HEK293 (cell line): ENCODE measurements around the gene STPG3.

Experiments
- BCL11A ChIP-seq: fragments of 450-650 bp; formaldehyde crosslinking; IDR thresholded peaks from 2 replicates; pipeline ENCODE4 v1.5.1; 2016; ENCODE audit warnings: low read depth, missing biosample characterization, missing genetic modification characterization
- GLIS2 ChIP-seq: fragments of 450-650 bp; formaldehyde crosslinking; IDR thresholded peaks from 2 replicates; pipeline ENCODE4 v1.5.1; 2016; ENCODE audit warnings: missing biosample characterization, missing genetic modification characterization
- HOXC10 ChIP-seq: sonication (generic); formaldehyde crosslinking; IDR thresholded peaks from 2 replicates; pipeline ENCODE4 v1.8.1; 2023; ENCODE audit warnings: mild to moderate bottlenecking, missing genetic modification reagents
- KLF7 ChIP-seq: fragments of 450-650 bp; formaldehyde crosslinking; IDR thresholded peaks from 2 replicates; pipeline ENCODE4 v1.5.1; 2016; ENCODE audit warnings: missing biosample characterization, missing genetic modification characterization, borderline replicate concordance
- KLF9 ChIP-seq: fragments of 450-650 bp; formaldehyde crosslinking; IDR thresholded peaks from 2 replicates; pipeline ENCODE4 v1.5.1; 2016; ENCODE audit warnings: missing biosample characterization, missing genetic modification characterization, low read depth
- MZF1 ChIP-seq: fragments of 450-650 bp; formaldehyde crosslinking; IDR thresholded peaks from 2 replicates; pipeline ENCODE4 v1.5.1; 2017; ENCODE audit warnings: missing biosample characterization, missing genetic modification characterization, borderline replicate concordance
- PATZ1 ChIP-seq: fragments of 450-650 bp; formaldehyde crosslinking; IDR thresholded peaks from 2 replicates; pipeline ENCODE4 v1.5.1; 2016; ENCODE audit warnings: missing biosample characterization, missing genetic modification characterization
- PRDM10 ChIP-seq: fragments of 450-650 bp; formaldehyde crosslinking; IDR thresholded peaks from 2 replicates; pipeline ENCODE4 v1.5.1; 2016; ENCODE audit warnings: missing biosample characterization, missing genetic modification characterization
- SP7 ChIP-seq: fragments of 450-650 bp; formaldehyde crosslinking; IDR thresholded peaks from 2 replicates; pipeline ENCODE4 v1.5.1; 2016; ENCODE audit warnings: missing biosample characterization, missing genetic modification characterization
- ZBTB11 ChIP-seq: fragments of 450-650 bp; formaldehyde crosslinking; conservative IDR thresholded peaks from 2 replicates; pipeline ENCODE4 v1.5.1; 2016; ENCODE audit warnings: low read depth, missing biosample characterization, missing genetic modification characterization
- ZBTB17 ChIP-seq: fragments of 450-650 bp; formaldehyde crosslinking; IDR thresholded peaks from 2 replicates; pipeline ENCODE4 v1.5.1; 2016; ENCODE audit warnings: missing biosample characterization, missing genetic modification characterization
- ZBTB44 ChIP-seq: fragments of 450-650 bp; IDR thresholded peaks from 2 replicates; pipeline ENCODE4 v1.5.1; 2018; ENCODE audit warnings: missing biosample characterization, mild to moderate bottlenecking, missing genetic modification characterization
- ZBTB48 ChIP-seq: fragments of 450-650 bp; formaldehyde crosslinking; IDR thresholded peaks from 2 replicates; pipeline ENCODE4 v1.5.1; 2016; ENCODE audit warnings: missing biosample characterization, missing genetic modification characterization
- ZBTB6 ChIP-seq: fragments of 450-650 bp; formaldehyde crosslinking; IDR thresholded peaks from 2 replicates; pipeline ENCODE4 v1.5.1; 2017; ENCODE audit warnings: missing biosample characterization, missing genetic modification characterization
- ZFP69B ChIP-seq: fragments of 450-650 bp; formaldehyde crosslinking; IDR thresholded peaks from 2 replicates; pipeline ENCODE4 v1.5.1; 2016; ENCODE audit warnings: missing biosample characterization, missing genetic modification characterization
- ZNF138 ChIP-seq: fragments of 450-650 bp; formaldehyde crosslinking; IDR thresholded peaks from 2 replicates; pipeline ENCODE4 v1.5.1; 2016; ENCODE audit warnings: missing biosample characterization, missing genetic modification characterization, borderline replicate concordance
- ZNF221 ChIP-seq: fragments of 450-650 bp; formaldehyde crosslinking; IDR thresholded peaks from 2 replicates; pipeline ENCODE4 v1.5.1; 2017; ENCODE audit warnings: missing biosample characterization, missing genetic modification characterization, borderline replicate concordance
- ZNF501 ChIP-seq: fragments of 450-650 bp; formaldehyde crosslinking; IDR thresholded peaks from 2 replicates; pipeline ENCODE4 v1.5.1; 2016; ENCODE audit warnings: missing biosample characterization, missing genetic modification characterization
- ZNF549 ChIP-seq: fragments of 450-650 bp; IDR thresholded peaks from 2 replicates; pipeline ENCODE4 v1.5.1; 2018; ENCODE audit warnings: missing biosample characterization, missing genetic modification characterization, mild to moderate bottlenecking, inconsistent platforms, moderate library complexity
- ZNF560 ChIP-seq: fragments of 450-650 bp; formaldehyde crosslinking; IDR thresholded peaks from 2 replicates; pipeline ENCODE4 v1.5.1; 2017; ENCODE audit warnings: missing biosample characterization, missing genetic modification characterization, borderline replicate concordance
- ZNF571 ChIP-seq: fragments of 450-650 bp; formaldehyde crosslinking; IDR thresholded peaks from 2 replicates; pipeline ENCODE4 v1.5.0; 2017; ENCODE audit warnings: missing biosample characterization, missing genetic modification characterization
- ZNF600 ChIP-seq: fragments of 450-650 bp; formaldehyde crosslinking; IDR thresholded peaks from 2 replicates; pipeline ENCODE4 v1.5.1; 2016; ENCODE audit warnings: missing biosample characterization, missing genetic modification characterization
- ZNF610 ChIP-seq: fragments of 450-650 bp; formaldehyde crosslinking; IDR thresholded peaks from 2 replicates; pipeline ENCODE4 v1.5.1; 2016; ENCODE audit warnings: missing biosample characterization, missing genetic modification characterization, borderline replicate concordance
- ZNF654 ChIP-seq: fragments of 450-650 bp; formaldehyde crosslinking; IDR thresholded peaks from 2 replicates; pipeline ENCODE4 v1.5.1; 2016; ENCODE audit warnings: low read depth, missing biosample characterization, missing genetic modification characterization
- ZNF768 ChIP-seq: fragments of 450-650 bp; formaldehyde crosslinking; IDR thresholded peaks from 2 replicates; pipeline ENCODE4 v1.5.1; 2018; ENCODE audit warnings: missing biosample characterization, mild to moderate bottlenecking, missing genetic modification characterization
- ZNF777 ChIP-seq: fragments of 450-650 bp; formaldehyde crosslinking; IDR thresholded peaks from 2 replicates; pipeline ENCODE4 v1.5.1; 2017; ENCODE audit warnings: missing biosample characterization, missing genetic modification characterization, borderline replicate concordance
- ZNF843 ChIP-seq: fragments of 450-650 bp; formaldehyde crosslinking; IDR thresholded peaks from 2 replicates; pipeline ENCODE4 v1.5.1; 2016; ENCODE audit warnings: missing biosample characterization, missing genetic modification characterization
- ZSCAN30 ChIP-seq: fragments of 450-650 bp; IDR thresholded peaks from 2 replicates; pipeline ENCODE4 v1.5.1; 2018; ENCODE audit warnings: missing biosample characterization, mild to moderate bottlenecking, missing genetic modification characterization, moderate library complexity

The STPG3 gene

GRCh38 chr9:137254624-137255447 is 3.8 kb downstream of the STPG3 start, which contains the start of gene NELFB (continued):
- TF ChIP-seq PATZ1 (tag by site-specific recombination) (peak; percentile 75), HOXC10 (CRISPR knock-in tag) (no peak), ZBTB11 (tag by site-specific recombination) (peak; percentile 95), ZBTB17 (tag by site-specific recombination) (no peak), ZNF768 (tag by site-specific recombination) (no peak), ZNF560 (tag by site-specific recombination) (no peak), ZNF610 (tag by site-specific recombination) (no peak), ZNF843 (tag by site-specific recombination) (no peak), ZSCAN30 (tag by site-specific recombination) (peak; percentile 55; the same call in 1 of the 2 replicates), ZNF571 (tag by site-specific recombination) (no peak), ZNF777 (tag by site-specific recombination) (no peak), ZBTB44 (tag by site-specific recombination) (peak; percentile 76; the same call in 1 of the 2 replicates), ZNF501 (no peak), ZNF138 (tag by site-specific recombination) (no peak), ZBTB48 (tag by site-specific recombination) (peak; percentile 30; the same call in 1 of the 2 replicates), ZNF600 (tag by site-specific recombination) (no peak), ZNF654 (tag by site-specific recombination) (no peak), ZBTB6 (tag by site-specific recombination) (peak; percentile 55; the same call in 1 of the 2 replicates), SP7 (tag by site-specific recombination) (0 out of 2 replicates have a peak, but pooled peaks have one; percentile 23), MZF1 (tag by site-specific recombination) (no peak), ZFP69B (tag by site-specific recombination) (no peak), KLF7 (tag by site-specific recombination) (peak; percentile 22; the same call in 1 of the 2 replicates), GLIS2 (tag by site-specific recombination) (peak; percentile 17; the same call in 1 of the 2 replicates), PRDM10 (no peak), ZNF549 (no peak), ZNF221 (no peak), BCL11A (no peak), KLF9 (tag by site-specific recombination) (peak; percentile 84)
